Measurements from ENCODE around the gene SLC25A4.

Gene SLC25A4

DNA sequence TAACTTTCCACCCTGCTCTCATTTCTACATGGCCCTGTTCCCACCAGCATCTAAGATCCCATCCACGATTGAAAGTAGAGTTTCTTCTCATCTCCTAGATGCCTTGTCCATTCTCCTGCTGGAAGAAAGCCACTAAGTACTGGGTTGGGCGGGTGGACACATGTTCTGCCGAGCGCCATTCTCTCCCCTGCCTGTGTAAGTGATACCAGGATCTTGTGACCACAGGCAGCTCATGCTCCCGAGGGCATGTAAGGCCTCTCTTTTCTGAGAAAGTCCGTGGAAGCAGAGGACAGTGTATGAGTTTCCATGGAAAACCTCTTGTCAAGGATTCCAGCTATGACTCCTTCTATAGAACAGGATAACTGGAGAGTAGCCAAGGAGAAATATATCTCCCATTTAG is 3.3 kb upstream of the SLC25A4 start:
- DNase-seq (ENCODE audit: low spot score): no peak
- in situ Hi-C loops (cut with MboI; ENCODE audit: low pct_unique_long_range_greater_than_20kb, low sequenced_read_pairs, unreplicated experiment): loop anchor here (10.0 kb wide), 1 partner anchor 105 kb away; no protein-coding TSS in a partner anchor
- TF ChIP-seq CTCF (IDR thresholded peaks at IDR 0.05; ENCODE audit: extremely low read depth, insufficient read depth, missing control alignments): no peak

DNA sequence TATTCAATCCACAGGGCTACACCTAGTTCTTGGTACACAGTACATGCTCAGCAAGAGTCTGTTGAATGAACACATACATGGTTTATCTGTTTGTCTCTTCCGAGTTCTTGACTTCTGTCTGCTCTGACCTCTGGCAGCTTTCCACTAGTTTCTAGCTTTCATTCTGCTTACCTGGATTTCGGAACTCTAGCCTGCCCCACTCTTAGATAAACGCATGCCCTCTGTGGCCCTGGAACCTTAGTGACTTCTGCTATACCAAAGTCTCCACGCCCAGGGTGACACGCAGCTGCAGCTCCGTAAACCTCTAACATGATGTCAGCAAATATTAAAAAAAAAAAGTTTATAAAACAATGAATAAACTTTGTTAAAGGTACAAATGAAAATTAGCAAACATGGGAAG is 1.3 kb upstream of the SLC25A4 start:
- in situ Hi-C loops (cut with MboI; ENCODE audit: low pct_unique_long_range_greater_than_20kb, low sequenced_read_pairs, unreplicated experiment): no loop called here
- no peak for DNase-seq (ENCODE audit: low spot score)

GRCh38 chr4:185142564-185142911 is 528 bp upstream of the SLC25A4 start:
- in situ Hi-C loops (cut with MboI; ENCODE audit: low pct_unique_long_range_greater_than_20kb, low sequenced_read_pairs, unreplicated experiment): no loop called here
- no peak for TF ChIP-seq CTCF (IDR thresholded peaks at IDR 0.05; ENCODE audit: extremely low read depth, insufficient read depth, missing control alignments)
- no peak for DNase-seq (ENCODE audit: low spot score)

More for the DNA sequence above, 1.3 kb upstream of the SLC25A4 start:
- TF ChIP-seq CTCF (IDR thresholded peaks at IDR 0.05; ENCODE audit: extremely low read depth, insufficient read depth, missing control alignments): no peak

DNA sequence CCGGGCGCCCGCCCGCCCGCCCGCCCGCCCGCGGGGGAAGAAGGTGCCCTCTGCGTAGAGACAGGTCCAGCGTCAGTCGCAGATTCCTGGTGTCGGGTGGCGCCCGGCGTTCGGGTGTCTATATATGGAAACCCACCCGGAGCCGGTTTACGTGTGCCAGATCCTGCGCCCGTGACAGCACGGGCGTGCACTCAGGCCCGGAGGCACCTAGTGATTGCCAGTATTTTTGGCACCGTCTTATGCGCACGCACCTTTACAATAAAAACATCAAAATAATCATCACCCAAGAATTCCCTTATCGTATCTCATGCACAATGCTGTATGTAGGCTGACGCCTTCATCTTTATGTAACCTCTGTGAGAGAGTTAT is 519 bp downstream of the SLC25A4 start:
- DNase-seq (ENCODE audit: low spot score): no peak
- in situ Hi-C loops (cut with MboI; ENCODE audit: low pct_unique_long_range_greater_than_20kb, low sequenced_read_pairs, unreplicated experiment): no loop called here
- no peak for TF ChIP-seq CTCF (IDR thresholded peaks at IDR 0.05; ENCODE audit: extremely low read depth, insufficient read depth, missing control alignments)

GRCh38 chr4:185144601-185145240 is 1.7 kb downstream of the SLC25A4 start:
- no peak for TF ChIP-seq CTCF (IDR thresholded peaks at IDR 0.05; ENCODE audit: extremely low read depth, insufficient read depth, missing control alignments)
- no peak for DNase-seq (ENCODE audit: low spot score)
- in situ Hi-C loops (cut with MboI; ENCODE audit: low pct_unique_long_range_greater_than_20kb, low sequenced_read_pairs, unreplicated experiment): no loop called here

GRCh38 chr4:185145572-185145971 is 2.5 kb downstream of the SLC25A4 start:
- in situ Hi-C loops (cut with MboI; ENCODE audit: low pct_unique_long_range_greater_than_20kb, low sequenced_read_pairs, unreplicated experiment): no loop called here
- no peak for DNase-seq (ENCODE audit: low spot score)
- no peak for TF ChIP-seq CTCF (IDR thresholded peaks at IDR 0.05; ENCODE audit: extremely low read depth, insufficient read depth, missing control alignments)

DNA sequence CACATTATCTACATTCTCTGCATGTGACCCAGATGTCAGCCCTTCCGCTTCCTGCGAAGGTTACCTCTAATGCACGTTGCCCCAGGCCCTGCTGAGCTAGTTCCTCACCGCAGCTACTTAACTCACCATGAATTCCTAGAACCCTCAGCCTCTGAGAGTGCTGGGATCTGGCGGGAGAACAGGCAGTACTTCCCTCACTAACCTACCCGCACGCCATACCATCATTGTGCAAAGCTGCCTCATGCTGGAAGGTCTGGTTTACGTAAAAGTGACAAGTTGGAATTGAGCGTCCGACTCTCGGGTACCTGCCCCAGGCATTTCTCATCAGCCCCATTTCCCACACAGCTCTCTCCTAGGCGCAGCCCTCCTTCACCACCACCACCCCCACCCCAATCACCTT is 6.3 kb downstream of the SLC25A4 start:
- DNase-seq (ENCODE audit: low spot score): no peak
- in situ Hi-C loops (cut with MboI; ENCODE audit: low pct_unique_long_range_greater_than_20kb, low sequenced_read_pairs, unreplicated experiment): no loop called here
- TF ChIP-seq CTCF (IDR thresholded peaks at IDR 0.05; ENCODE audit: extremely low read depth, insufficient read depth, missing control alignments): no peak
